Measurements from ENCODE around the gene ROCK2.

The ROCK2 gene

DNA sequence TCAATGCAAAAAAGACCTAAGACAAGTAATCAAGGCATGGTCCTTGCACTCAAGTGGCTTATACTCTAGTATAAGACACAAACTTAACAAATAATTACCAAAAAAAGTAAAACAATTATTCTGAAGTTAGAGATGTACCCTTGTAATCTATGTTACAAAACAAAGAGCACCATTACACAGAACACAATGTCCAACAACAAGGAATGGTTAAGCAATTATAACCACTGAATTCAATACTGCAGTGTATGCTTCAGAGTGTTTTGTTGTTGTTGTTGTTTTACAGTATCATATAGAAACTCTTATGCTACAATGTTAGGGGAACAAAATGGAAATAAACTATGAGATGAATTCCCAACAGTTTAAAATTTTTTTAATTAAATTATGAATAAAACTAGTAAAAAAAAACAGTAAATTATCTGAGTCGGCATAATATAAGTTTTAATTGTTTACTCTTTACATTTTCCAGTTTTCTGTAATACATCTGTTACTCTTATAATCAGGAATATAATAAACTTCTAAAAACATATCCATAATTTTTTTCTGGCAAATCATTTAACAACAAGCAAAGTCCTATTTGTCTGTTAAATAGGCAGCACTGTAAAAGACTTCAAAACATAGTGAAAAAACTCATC, 29.2 kb downstream of the ROCK2 start:
- POLR2A ChIA-PET, result no interaction called here
- no peak for DNase-seq (ENCODE audit: extremely low spot score)
- no peak for TF ChIP-seq CTCF (IDR thresholded peaks at IDR 0.05; ENCODE audit: control extremely low read depth, extremely low read depth, low read depth, missing control alignments)
- CTCF ChIA-PET, result interaction anchor here (1.8 kb wide), 1 partner anchor 16 kb away, joined by 4 read pairs; no protein-coding TSS in a partner anchor

DNA sequence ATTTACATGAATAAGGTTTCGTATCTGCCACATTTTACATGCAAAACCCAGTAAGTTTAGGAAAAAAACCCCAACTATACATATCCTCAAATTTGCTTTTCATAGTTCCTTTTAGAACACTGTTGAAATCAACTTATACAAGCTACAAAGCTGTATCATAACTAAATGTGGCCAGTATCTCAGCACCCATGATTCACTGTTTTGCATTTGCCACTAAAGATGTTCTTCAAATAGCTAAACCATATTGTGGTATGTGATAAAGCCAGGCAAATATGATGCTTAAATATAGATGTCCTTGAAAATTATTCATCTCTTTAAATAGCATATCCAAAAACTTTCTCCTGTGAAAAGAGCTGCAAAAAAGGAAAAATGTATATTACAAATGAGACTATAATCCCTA, 29.9 kb downstream of the ROCK2 start:
- no peak for DNase-seq (ENCODE audit: extremely low spot score)
- CTCF ChIA-PET, result interaction anchor here (1.8 kb wide), 1 partner anchor 17 kb away, joined by 4 read pairs; no protein-coding TSS in a partner anchor
- no peak for TF ChIP-seq CTCF (IDR thresholded peaks at IDR 0.05; ENCODE audit: control extremely low read depth, extremely low read depth, low read depth, missing control alignments)
- POLR2A ChIA-PET, result no interaction called here

DNA sequence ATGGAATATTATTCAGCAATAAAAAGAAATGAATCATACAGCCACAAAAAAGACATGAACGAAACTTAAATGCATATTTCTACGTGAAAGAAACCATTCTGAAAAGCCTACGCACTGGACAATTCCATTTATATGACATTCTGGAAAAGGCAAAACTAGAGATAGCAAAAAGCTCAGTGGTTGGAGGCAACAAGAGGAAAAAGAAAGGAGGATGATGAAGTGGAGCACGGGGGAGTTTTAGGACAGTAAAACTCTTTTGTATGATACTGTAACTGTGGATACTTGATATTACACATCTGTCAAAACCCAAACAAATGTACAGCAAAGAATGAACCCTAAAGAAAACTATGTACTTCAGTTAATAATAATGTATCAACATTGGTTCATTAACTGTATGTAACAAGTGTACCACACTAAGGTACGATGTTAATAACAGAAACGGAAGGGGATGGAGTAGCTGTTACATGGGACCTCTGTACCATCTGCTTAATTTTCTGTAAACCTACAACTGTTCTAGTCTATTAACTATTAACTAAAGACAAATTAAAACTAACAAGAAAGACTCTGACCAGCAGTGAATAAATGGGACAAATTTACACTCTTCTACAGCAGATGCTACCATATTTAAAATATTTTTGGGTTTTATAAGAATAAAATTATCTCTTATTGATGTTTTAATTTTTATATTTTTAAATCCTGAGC, 31.5 kb downstream of the ROCK2 start:
- no peak for DNase-seq (ENCODE audit: extremely low spot score)
- ChIA-PET CTCF (no interaction called here), POLR2A (no interaction called here)
- no peak for TF ChIP-seq CTCF (IDR thresholded peaks at IDR 0.05; ENCODE audit: control extremely low read depth, extremely low read depth, low read depth, missing control alignments)

- no peak for DNase-seq (ENCODE audit: extremely low spot score)
- ChIA-PET POLR2A (no interaction called here), CTCF (interaction anchor here (1.7 kb wide), 1 partner anchor 9 kb away, joined by 9 read pairs; no protein-coding TSS in a partner anchor)
- TF ChIP-seq CTCF (IDR thresholded peaks at IDR 0.05; ENCODE audit: control extremely low read depth, extremely low read depth, low read depth, missing control alignments), result no peak
Observed at GRCh38 chr2:11311543-11311942, 32.9 kb downstream of the ROCK2 start.

- no peak for DNase-seq (ENCODE audit: extremely low spot score)
- CTCF ChIA-PET, result interaction anchor here (1.1 to 1.7 kb wide), 3 partner anchors 10 to 109 kb away, joined by 3 to 9 read pairs (median 3); no protein-coding TSS in a partner anchor
- POLR2A ChIA-PET, result no interaction called here
- no peak for TF ChIP-seq CTCF (IDR thresholded peaks at IDR 0.05; ENCODE audit: control extremely low read depth, extremely low read depth, low read depth, missing control alignments)
Observed at GRCh38 chr2:11310212-11310611, 34.2 kb downstream of the ROCK2 start.

DNA sequence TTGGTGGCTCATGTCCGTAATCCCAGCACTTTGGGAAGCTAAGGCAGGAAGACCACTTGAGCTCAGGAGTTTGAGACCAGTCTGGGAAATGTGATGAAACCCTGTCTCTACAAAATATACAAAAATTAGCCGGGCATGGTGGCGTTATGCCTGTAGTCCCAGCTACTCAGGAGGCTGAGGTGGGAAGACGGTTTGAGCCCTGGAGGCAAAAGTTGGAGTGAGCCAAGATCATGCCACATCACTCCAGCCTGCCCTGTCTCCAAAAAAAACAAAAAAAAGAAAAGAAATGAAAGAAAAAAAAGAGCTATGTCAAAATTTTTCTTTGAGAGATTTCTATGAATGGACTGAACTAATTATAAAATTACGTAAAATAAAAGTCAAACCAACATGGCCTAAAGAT, 34.7 kb downstream of the ROCK2 start:
- POLR2A ChIA-PET, result no interaction called here
- no peak for TF ChIP-seq CTCF (IDR thresholded peaks at IDR 0.05; ENCODE audit: control extremely low read depth, extremely low read depth, low read depth, missing control alignments)
- CTCF ChIA-PET, result interaction anchor here (1.1 to 1.3 kb wide), 2 partner anchors 15 to 108 kb away, joined by 3 read pairs; no protein-coding TSS in a partner anchor
- DNase-seq (ENCODE audit: extremely low spot score), result no peak
